ENCODE results near the gene GUCA1A. TPM values are rescaled to one million over a fixed set of nuclear protein-coding genes. Genes with fewer than 3 reads are reported as not detected.

GUCA1A gene
- total RNA-seq, 2 experiments from 2014 or later, result not detected

DNA sequence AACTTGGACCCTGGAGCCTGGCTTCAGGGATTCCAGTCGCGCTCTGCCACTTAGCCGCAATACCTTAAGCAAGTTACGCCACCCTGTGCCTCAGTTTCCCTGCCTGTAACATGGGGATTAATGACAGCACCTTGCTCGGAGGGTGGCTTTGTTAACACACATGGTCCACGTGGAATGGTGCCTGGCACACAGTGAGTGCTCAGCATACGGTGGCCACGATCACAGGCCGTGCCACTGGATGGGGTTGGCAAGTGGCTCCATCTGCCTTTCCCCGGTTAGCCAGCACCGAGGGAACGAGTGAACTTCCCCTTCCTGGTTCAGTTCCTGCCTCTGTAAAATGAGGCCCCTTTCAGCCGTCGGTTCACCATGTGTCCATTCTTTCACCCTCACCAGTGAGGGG is 47.9 kb upstream of the GUCA1A start:
- H3K9me3 ChIP-seq (ENCODE audit: control insufficient read depth in 1 of 2, insufficient read depth in 1 of 2, low read length in 2 of 2), result no peaks in the 10 kb centered on the region
- CTCF ChIA-PET, result no interaction called here
- DNase-seq (no peak), ATAC-seq (ENCODE audit: poor library complexity) (no peak)
- H3K36me3 ChIP-seq (ENCODE audit: insufficient read depth, low read length), result no peaks in the 10 kb centered on the region
- POLR2A ChIA-PET, result no interaction called here
- no peaks in the 10 kb centered on the region for H3K4me1 ChIP-seq (ENCODE audit: insufficient read depth, low read length)
- intact Hi-C loops (cut with DNase I, micrococcal nuclease), result no loop called here
- no peaks in the 10 kb centered on the region for H3K27me3 ChIP-seq (ENCODE audit: control insufficient read depth in 1 of 2, insufficient read depth in 2 of 2, low read length in 2 of 2)
- Mint-ChIP-seq H3K4me1 (ENCODE audit: low read depth) (no peaks in the 10 kb centered on the region), H3K9me3 (no peaks in the 10 kb centered on the region), H3K27me3 (no peaks in the 10 kb centered on the region), H3K4me3 (no peak overlapping the region), H3K36me3 (ENCODE audit: low read depth) (no peaks in the 10 kb centered on the region), H3K27ac (no peak overlapping the region)
- no peak overlapping the region for H3K4me3 ChIP-seq (ENCODE audit: low read length)
- TF ChIP-seq, protein P1, sequence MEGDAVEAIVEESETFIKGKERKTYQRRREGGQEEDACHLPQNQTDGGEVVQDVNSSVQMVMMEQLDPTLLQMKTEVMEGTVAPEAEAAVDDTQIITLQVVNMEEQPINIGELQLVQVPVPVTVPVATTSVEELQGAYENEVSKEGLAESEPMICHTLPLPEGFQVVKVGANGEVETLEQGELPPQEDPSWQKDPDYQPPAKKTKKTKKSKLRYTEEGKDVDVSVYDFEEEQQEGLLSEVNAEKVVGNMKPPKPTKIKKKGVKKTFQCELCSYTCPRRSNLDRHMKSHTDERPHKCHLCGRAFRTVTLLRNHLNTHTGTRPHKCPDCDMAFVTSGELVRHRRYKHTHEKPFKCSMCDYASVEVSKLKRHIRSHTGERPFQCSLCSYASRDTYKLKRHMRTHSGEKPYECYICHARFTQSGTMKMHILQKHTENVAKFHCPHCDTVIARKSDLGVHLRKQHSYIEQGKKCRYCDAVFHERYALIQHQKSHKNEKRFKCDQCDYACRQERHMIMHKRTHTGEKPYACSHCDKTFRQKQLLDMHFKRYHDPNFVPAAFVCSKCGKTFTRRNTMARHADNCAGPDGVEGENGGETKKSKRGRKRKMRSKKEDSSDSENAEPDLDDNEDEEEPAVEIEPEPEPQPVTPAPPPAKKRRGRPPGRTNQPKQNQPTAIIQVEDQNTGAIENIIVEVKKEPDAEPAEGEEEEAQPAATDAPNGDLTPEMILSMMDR (IDR thresholded peaks at IDR 0.05), result no peak
- no peak overlapping the region for H3K27ac ChIP-seq (ENCODE audit: low read depth in 1 of 2, low read length in 2 of 2)

DNA sequence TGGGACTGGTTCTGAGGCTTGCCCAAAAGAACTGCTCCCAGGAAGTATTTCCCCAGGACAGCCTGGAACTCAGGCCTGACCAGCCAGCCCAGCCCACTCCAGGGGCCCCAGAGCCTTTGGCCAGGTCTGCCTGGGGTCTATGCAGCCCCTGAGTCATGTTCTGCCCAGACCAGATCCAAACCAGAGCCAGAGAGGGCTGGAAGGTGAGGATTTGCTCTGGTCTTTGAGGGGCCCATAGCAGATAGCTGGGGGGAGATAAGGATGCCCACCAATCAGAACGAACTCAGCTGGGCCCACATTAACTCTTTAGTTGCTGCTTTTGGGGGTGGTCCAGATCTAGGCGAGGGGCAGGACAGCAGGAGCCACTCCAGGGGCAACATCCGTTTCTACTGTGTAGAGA is 47.5 kb upstream of the GUCA1A start:
- Histone ChIP-seq H3K4me1 (ENCODE audit: insufficient read depth, low read length) (no peaks in the 10 kb centered on the region), H3K27me3 (ENCODE audit: control insufficient read depth in 1 of 2, insufficient read depth in 2 of 2, low read length in 2 of 2) (no peaks in the 10 kb centered on the region), H3K9me3 (ENCODE audit: control insufficient read depth in 1 of 2, insufficient read depth in 1 of 2, low read length in 2 of 2) (no peaks in the 10 kb centered on the region), H3K27ac (ENCODE audit: low read depth in 1 of 2, low read length in 2 of 2) (no peak overlapping the region), H3K4me3 (ENCODE audit: low read length) (no peak overlapping the region), H3K36me3 (ENCODE audit: insufficient read depth, low read length) (no peaks in the 10 kb centered on the region)
- Mint-ChIP-seq H3K36me3 (ENCODE audit: low read depth) (no peaks in the 10 kb centered on the region), H3K27me3 (no peaks in the 10 kb centered on the region), H3K9me3 (no peaks in the 10 kb centered on the region), H3K27ac (no peak overlapping the region), H3K4me3 (no peak overlapping the region), H3K4me1 (ENCODE audit: low read depth) (no peaks in the 10 kb centered on the region)
- intact Hi-C loops (cut with DNase I, micrococcal nuclease), result no loop called here
- POLR2A ChIA-PET, result no interaction called here
- DNase-seq (no peak), ATAC-seq (ENCODE audit: poor library complexity) (no peak)
- TF ChIP-seq, protein P1 (IDR thresholded peaks at IDR 0.05), result no peak
- CTCF ChIA-PET, result no interaction called here

DNA sequence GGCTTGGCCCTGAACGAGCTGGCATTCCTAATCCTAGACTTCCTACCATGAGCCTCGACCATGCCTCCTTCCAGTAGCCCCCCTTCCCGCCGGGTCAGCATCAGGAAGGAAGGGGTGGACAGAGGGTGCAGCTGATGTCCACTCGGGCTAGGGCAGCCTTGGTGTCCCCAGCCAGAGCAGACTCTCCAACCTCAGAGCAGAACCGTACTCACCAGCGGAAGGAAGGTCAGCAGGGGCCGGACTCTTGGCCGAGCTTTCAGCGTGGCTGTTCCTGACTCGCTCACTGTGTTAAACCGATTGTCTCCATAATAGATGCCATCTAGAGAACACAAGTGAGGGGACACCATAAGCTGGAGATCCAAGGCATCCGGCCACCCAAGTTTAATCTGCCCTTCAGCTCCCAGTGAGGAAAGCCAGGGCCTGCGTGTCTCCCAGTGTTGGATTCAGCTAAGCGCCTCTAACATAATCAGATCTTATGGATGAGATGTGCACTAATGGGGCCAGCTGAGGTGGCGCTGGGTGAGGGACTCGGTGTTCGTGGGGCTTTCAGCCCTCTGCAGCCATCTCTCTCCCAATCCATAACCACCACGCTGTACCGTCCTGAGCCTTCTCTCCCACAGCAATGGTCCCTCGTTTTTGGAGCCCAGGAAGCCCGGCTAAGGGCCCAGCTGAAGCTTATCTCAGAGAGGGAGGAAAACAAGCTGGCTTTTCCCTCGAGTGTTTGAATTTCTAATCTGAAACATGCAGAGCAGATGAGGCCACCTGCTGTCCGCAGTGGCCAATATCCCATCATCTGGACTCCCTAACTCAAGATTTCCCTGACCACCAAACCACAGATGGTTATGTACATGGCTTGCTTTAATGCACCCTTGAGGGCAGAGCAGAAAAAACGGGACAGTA is 44.5 kb upstream of the GUCA1A start:
- H3K4me3 Mint-ChIP-seq, result no peak overlapping the region
- no peaks in the 10 kb centered on the region for H3K27me3 Mint-ChIP-seq
- ATAC-seq (ENCODE audit: poor library complexity) (no peak), DNase-seq (no peak)
- H3K4me1 Mint-ChIP-seq (ENCODE audit: low read depth), result no peaks in the 10 kb centered on the region
- H3K27ac ChIP-seq (ENCODE audit: low read depth in 1 of 2, low read length in 2 of 2), result no peak overlapping the region
- TF ChIP-seq, protein P1 (IDR thresholded peaks at IDR 0.05), result no peak
- H3K4me3 ChIP-seq (ENCODE audit: low read length), result no peak overlapping the region
- ChIA-PET CTCF (no interaction called here), POLR2A (no interaction called here)
- H3K9me3 Mint-ChIP-seq, result no peaks in the 10 kb centered on the region
- H3K27me3 ChIP-seq (ENCODE audit: control insufficient read depth in 1 of 2, insufficient read depth in 2 of 2, low read length in 2 of 2), result no peaks in the 10 kb centered on the region
- H3K36me3 ChIP-seq (ENCODE audit: insufficient read depth, low read length), result no peaks in the 10 kb centered on the region
- H3K36me3 Mint-ChIP-seq (ENCODE audit: low read depth), result no peaks in the 10 kb centered on the region
- H3K27ac Mint-ChIP-seq, result no peak overlapping the region
- H3K9me3 ChIP-seq (ENCODE audit: control insufficient read depth in 1 of 2, insufficient read depth in 1 of 2, low read length in 2 of 2), result no peaks in the 10 kb centered on the region
- H3K4me1 ChIP-seq (ENCODE audit: insufficient read depth, low read length), result no peaks in the 10 kb centered on the region
- intact Hi-C loops (cut with DNase I, micrococcal nuclease), result no loop called here

Measured in CD4-positive, alpha-beta T cell (primary cell).